ENCODE results near the gene ATP4B.

DNA sequence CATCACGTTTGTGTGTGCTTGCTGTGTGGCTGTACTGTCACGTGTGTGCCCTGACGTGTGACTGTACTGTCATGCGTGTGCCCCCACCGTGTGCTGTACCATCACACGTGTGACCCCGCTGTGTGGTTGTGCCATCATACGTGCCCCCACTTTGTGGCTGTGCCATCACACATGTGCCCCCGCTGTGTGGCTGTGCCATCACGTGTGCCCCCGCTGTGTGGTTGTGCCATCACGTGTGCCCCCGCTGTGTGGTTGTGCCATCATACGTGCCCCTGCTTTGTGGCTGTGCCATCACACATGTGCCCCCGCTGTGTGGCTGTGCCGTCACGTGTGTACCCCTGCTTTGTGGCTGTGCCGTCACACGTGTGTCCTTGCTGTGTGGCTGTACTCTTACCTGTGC is 47.7 kb downstream of the ATP4B start:
- TF ChIP-seq, protein P1, sequence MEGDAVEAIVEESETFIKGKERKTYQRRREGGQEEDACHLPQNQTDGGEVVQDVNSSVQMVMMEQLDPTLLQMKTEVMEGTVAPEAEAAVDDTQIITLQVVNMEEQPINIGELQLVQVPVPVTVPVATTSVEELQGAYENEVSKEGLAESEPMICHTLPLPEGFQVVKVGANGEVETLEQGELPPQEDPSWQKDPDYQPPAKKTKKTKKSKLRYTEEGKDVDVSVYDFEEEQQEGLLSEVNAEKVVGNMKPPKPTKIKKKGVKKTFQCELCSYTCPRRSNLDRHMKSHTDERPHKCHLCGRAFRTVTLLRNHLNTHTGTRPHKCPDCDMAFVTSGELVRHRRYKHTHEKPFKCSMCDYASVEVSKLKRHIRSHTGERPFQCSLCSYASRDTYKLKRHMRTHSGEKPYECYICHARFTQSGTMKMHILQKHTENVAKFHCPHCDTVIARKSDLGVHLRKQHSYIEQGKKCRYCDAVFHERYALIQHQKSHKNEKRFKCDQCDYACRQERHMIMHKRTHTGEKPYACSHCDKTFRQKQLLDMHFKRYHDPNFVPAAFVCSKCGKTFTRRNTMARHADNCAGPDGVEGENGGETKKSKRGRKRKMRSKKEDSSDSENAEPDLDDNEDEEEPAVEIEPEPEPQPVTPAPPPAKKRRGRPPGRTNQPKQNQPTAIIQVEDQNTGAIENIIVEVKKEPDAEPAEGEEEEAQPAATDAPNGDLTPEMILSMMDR (IDR thresholded peaks at IDR 0.05): no peak
- no peak for TF ChIP-seq ZFX (IDR thresholded peaks at IDR 0.05; ENCODE audit: borderline replicate concordance)
